CD4-positive, alpha-beta memory T cell (primary cell): ENCODE measurements around the gene KLC1. TPM values are rescaled to one million over a fixed set of nuclear protein-coding genes. Genes with fewer than 3 reads are reported as not detected.
"Not testable (repeated sequence)": the region's sequence is repeated elsewhere in the genome, so short reads cannot be mapped to it uniquely, and the experiment has no call there.

Source experiments
- CTCF ChIA-PET: fragments of 350-600 bp; sonication (Branson Sonifier 250); formaldehyde crosslinking; loops from one replicate; lab custom pipeline; 2021; ENCODE audit warnings: inconsistent platforms; ENCODE audit not compliant: partially characterized antibody; lab: Charles Lee
- POLR2A ChIA-PET: fragments of 350-600 bp; sonication (Branson Sonifier 250); formaldehyde crosslinking; loops from one replicate; lab custom pipeline; 2021; ENCODE audit not compliant: partially characterized antibody; lab: Charles Lee
- DNase-seq, 5 donors: peaks; one replicate each; pipeline versions ENCODE4 v3.0.0 to v3.0.0-alpha.2; 2020 to 2022; ENCODE audit warnings: mixed read lengths in 1 of 5
- H3K27ac ChIP-seq: one replicate; pipeline ENCODE4 v1.7.0; 2013; ENCODE audit warnings: low read depth, low read length
- H3K27me3 ChIP-seq: 2 replicates; pipeline ENCODE4 v1.7.0; 2013; ENCODE audit warnings: mild to moderate bottlenecking, low read length, moderate library complexity; ENCODE audit not compliant: insufficient read depth
- H3K36me3 ChIP-seq: 2 replicates; pipeline ENCODE4 v1.7.0; 2013; ENCODE audit warnings: mild to moderate bottlenecking, low read length, moderate library complexity; ENCODE audit not compliant: insufficient read depth
- H3K4me1 ChIP-seq: 2 replicates; pipeline ENCODE4 v1.7.0; 2013; ENCODE audit warnings: mild to moderate bottlenecking, low read length, moderate library complexity; ENCODE audit not compliant: insufficient read depth
- H3K4me3 ChIP-seq, 2 donors: one replicate each; pipeline ENCODE4 v1.7.0; 2013; ENCODE audit warnings: low read length in 2 of 2, mild to moderate bottlenecking in 1 of 2
- H3K9me3 ChIP-seq, 2 donors: one replicate each; pipeline ENCODE4 v1.7.0; 2013; ENCODE audit warnings: low read length in 2 of 2, control low read depth in 1 of 2; ENCODE audit not compliant: control insufficient read depth in 1 of 2
- H3K27ac Mint-ChIP-seq, 7 donors: one replicate each; pipeline ENCODE4 v1.8.0; 2020 to 2021; ENCODE audit warnings: mixed read lengths in 7 of 7, mild to moderate bottlenecking in 6 of 7, inconsistent platforms in 3 of 7, moderate library complexity in 3 of 7
- H3K27me3 Mint-ChIP-seq, 2 donors: one replicate each; pipeline ENCODE4 v1.8.0; 2020 to 2021; ENCODE audit warnings: mixed read lengths in 2 of 2
- H3K36me3 Mint-ChIP-seq, 2 donors: one replicate each; pipeline ENCODE4 v1.8.0; 2020 to 2021; ENCODE audit warnings: mixed read lengths in 2 of 2, inconsistent platforms in 1 of 2, mild to moderate bottlenecking in 1 of 2
- H3K4me1 Mint-ChIP-seq, 4 donors: one replicate each; pipeline ENCODE4 v1.8.0; 2020 to 2021; ENCODE audit warnings: mixed read lengths in 4 of 4, mild to moderate bottlenecking in 1 of 4
- H3K4me3 Mint-ChIP-seq, 8 donors: one replicate each; pipeline ENCODE4 v1.8.0; 2020 to 2021; ENCODE audit warnings: mixed read lengths in 8 of 8, mild to moderate bottlenecking in 7 of 8, moderate library complexity in 6 of 8, inconsistent platforms in 3 of 8
- H3K9me3 Mint-ChIP-seq, 8 donors: one replicate each; pipeline ENCODE4 v1.8.0; 2020 to 2021; ENCODE audit warnings: mixed read lengths in 8 of 8, mild to moderate bottlenecking in 5 of 8, inconsistent platforms in 3 of 8, moderate library complexity in 1 of 8
- intact Hi-C: fragments of 100-400 bp; cut with micrococcal nuclease; formaldehyde crosslinking; loops from one replicate; pipeline ENCODE4 v1.15.1; 2023
- polyA plus RNA-seq, 2 donors: library from polyadenylated mRNA; unstranded; fragments of 300-500 nt; fragmentation: Illumina TruSeq; gene quantifications; one replicate each; pipeline ENCODE4 v1.2.3, GENCODE V29; 2021
- total RNA-seq, 2 experiments: library from RNA; stranded (reverse); gene quantifications; one replicate each; pipeline ENCODE4 v1.2.3, GENCODE V29; 2021

KLC1 gene
- total and polyA plus RNA-seq, 4 experiments from 2014 or later: 31.8 to 278 (median 165) TPM

DNA sequence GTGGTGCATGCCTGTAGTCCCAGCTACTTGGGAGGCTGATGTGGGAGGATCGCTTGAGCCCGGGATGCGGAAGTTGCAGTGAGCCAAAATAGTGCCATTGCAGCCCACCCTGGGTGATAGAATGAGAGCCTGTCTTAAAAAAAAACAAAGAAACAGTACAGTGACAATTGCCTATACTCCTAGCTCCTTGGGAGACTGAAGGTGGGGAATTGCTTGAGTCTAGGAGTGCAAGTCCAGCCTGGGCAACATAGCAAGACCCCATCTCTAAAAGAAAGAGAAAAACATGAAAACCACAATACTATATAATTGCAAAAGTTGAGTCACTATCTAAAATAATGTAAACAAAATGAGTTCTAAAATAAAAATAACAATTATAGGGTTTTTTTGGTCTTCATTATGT lies 20.0 kb downstream of the KLC1 start:
- Mint-ChIP-seq H3K27ac (peak overlapping the region in 1 of 7 donors; percentile 59), H3K27me3 (no peaks in the 10 kb centered on the region), H3K36me3 (peaks cover 5 to 12% of the 10 kb centered on the region in 2 donors), H3K4me3 (no peak overlapping the region), H3K9me3 (no peaks in the 10 kb centered on the region), H3K4me1 (peaks cover 16 to 46% (median 31%) of the 10 kb centered on the region in 4 donors)
- intact Hi-C loops: no loop called here
- ChIA-PET CTCF (no interaction called here), POLR2A (no interaction called here)
- Histone ChIP-seq H3K36me3 (peaks cover 14% of the 10 kb centered on the region), H3K4me1 (peaks cover 11% of the 10 kb centered on the region), H3K9me3 (no peaks in the 10 kb centered on the region), H3K4me3 (no peak overlapping the region), H3K27me3 (no peaks in the 10 kb centered on the region), H3K27ac (no peak overlapping the region)
- DNase-seq: no peak

DNA sequence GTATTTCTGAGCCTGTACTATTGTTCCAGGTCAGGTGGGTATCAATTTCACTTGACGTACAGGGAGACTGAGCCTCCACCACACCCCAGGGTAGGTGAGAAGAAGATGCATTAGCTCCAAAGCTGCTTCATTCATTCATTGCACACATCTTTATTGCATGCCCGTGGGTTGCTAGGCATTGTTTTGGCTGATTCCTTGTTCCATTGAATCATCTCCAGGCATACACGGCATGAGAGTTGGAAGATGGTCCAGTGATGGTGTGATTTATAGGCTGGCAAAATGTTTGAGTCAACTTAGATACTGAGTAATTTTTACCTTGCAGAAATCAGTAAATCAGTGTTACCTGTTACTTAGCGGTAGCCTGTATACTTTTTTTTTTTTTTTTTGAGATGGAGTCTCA lies 21.2 kb downstream of the KLC1 start:
- Mint-ChIP-seq H3K27me3 (no peaks in the 10 kb centered on the region), H3K36me3 (peaks cover 11 to 20% of the 10 kb centered on the region in 2 donors), H3K27ac (no peak overlapping the region), H3K9me3 (no peaks in the 10 kb centered on the region), H3K4me3 (peak overlapping the region in 1 of 8 donors; percentile 15), H3K4me1 (peaks cover 14 to 42% (median 29%) of the 10 kb centered on the region in 4 donors)
- no peak for DNase-seq
- CTCF ChIA-PET: interaction anchor here (1.2 kb wide), 1 partner anchor 24 kb away, joined by 4 read pairs; no protein-coding TSS in a partner anchor
- no peaks in the 10 kb centered on the region for H3K27me3 ChIP-seq
- H3K4me3 ChIP-seq: no peak overlapping the region
- no peaks in the 10 kb centered on the region for H3K9me3 ChIP-seq
- no peak overlapping the region for H3K27ac ChIP-seq
- peaks cover 11% of the 10 kb centered on the region for H3K4me1 ChIP-seq
- intact Hi-C loops: no loop called here
- POLR2A ChIA-PET: no interaction called here
- H3K36me3 ChIP-seq: peaks cover 23% of the 10 kb centered on the region

DNA sequence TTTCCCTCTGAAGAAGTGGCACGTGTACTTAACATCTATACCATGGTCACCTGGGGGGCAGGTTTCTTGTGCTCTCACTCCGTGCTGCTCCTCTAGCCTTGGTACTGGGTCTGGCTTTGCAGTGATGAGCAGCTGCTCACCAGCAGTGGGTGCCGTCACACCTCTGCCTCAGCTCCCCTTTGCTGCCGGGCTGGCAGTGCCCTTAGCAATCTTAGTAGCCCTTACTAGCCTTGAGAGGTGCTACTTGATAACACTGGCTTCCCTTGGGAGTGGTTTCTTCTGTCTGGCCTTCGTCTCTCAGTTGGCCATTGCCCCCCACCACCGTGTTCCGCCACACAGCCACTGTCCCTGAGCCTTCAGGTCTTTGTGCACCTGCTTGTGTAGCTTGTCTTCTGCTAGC lies 22.6 kb downstream of the KLC1 start:
- Histone ChIP-seq H3K4me1 (peaks cover 11% of the 10 kb centered on the region), H3K4me3 (no peak overlapping the region), H3K27me3 (no peaks in the 10 kb centered on the region), H3K36me3 (peaks cover 35% of the 10 kb centered on the region), H3K27ac (no peak overlapping the region), H3K9me3 (no peaks in the 10 kb centered on the region)
- intact Hi-C loops: no loop called here
- no peaks in the 10 kb centered on the region for H3K9me3 Mint-ChIP-seq
- peaks cover 12 to 37% (median 25%) of the 10 kb centered on the region in 4 donors for H3K4me1 Mint-ChIP-seq
- POLR2A ChIA-PET: no interaction called here
- DNase-seq: no peak
- no peaks in the 10 kb centered on the region for H3K27me3 Mint-ChIP-seq
- H3K36me3 Mint-ChIP-seq: peaks cover 15 to 31% of the 10 kb centered on the region in 2 donors
- peak overlapping the region in 3 of 7 donors; percentile 12 to 57 (median 42) for H3K27ac Mint-ChIP-seq
- H3K4me3 Mint-ChIP-seq: no peak overlapping the region
- CTCF ChIA-PET: no interaction called here

DNA sequence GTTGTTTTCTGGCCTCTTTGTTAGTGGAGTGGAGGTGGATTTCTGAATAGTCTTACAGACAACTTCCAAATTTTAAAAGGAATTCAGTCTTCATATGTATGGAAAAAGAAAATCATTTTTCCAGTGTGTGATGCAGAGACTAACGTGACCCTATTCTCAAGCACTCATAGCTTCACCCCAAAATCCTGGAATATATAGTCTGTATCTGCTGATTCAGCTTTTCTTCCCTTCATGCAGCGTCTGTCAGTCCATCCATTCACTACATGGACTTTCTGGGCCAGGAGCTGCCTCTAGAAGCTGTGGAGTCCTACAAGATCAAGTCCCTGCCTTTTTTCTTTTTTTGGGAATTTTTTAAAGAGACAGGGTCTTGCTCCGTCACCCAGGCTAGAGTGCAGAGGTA lies 23.8 kb downstream of the KLC1 start:
- Histone ChIP-seq H3K4me3 (no peak overlapping the region), H3K9me3 (no peaks in the 10 kb centered on the region), H3K36me3 (peaks cover 44% of the 10 kb centered on the region), H3K4me1 (peaks cover 11% of the 10 kb centered on the region), H3K27ac (no peak overlapping the region), H3K27me3 (no peaks in the 10 kb centered on the region)
- no peak overlapping the region for H3K4me3 Mint-ChIP-seq
- intact Hi-C loops: no loop called here
- POLR2A ChIA-PET: no interaction called here
- peaks cover 12 to 35% (median 23%) of the 10 kb centered on the region in 4 donors for H3K4me1 Mint-ChIP-seq
- no peaks in the 10 kb centered on the region for H3K9me3 Mint-ChIP-seq
- H3K36me3 Mint-ChIP-seq: peaks cover 22 to 42% of the 10 kb centered on the region in 2 donors
- CTCF ChIA-PET: no interaction called here
- H3K27ac Mint-ChIP-seq: peak overlapping the region in 2 of 7 donors; percentile 13 to 57
- no peak for DNase-seq
- no peaks in the 10 kb centered on the region for H3K27me3 Mint-ChIP-seq

DNA sequence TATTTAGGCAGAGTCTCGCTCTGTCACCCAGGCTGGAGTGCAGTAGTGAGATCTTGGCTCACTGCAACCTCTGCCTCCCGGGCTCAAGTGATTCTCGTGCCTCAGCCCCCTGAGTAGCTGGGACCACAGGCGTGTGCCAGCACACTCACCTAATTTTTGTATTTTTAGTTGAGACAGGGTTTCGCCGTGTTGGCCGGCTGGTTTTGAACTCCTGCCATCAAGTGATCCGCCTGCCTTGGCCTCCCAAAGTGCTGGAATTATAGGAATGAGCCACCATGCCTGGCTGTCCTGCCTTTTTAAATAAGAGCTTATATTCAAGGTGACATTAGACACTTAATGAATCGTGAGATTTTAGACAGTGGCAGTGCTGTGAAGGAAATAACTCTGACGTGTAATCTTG lies 24.3 kb downstream of the KLC1 start:
- H3K4me3 Mint-ChIP-seq, intact Hi-C loops, H3K27me3 Mint-ChIP-seq, POLR2A ChIA-PET, CTCF ChIA-PET, H3K4me3 ChIP-seq, H3K9me3 ChIP-seq, H3K27ac ChIP-seq, H3K9me3 Mint-ChIP-seq, H3K27me3 ChIP-seq, DNase-seq: not testable (repeated sequence)
- H3K27ac Mint-ChIP-seq: peak overlapping the region in 1 of 7 donors; percentile 35
- Histone ChIP-seq H3K36me3 (peaks cover 47% of the 10 kb centered on the region), H3K4me1 (peaks cover 11% of the 10 kb centered on the region)
- H3K36me3 Mint-ChIP-seq: peaks cover 26 to 45% of the 10 kb centered on the region in 2 donors
- H3K4me1 Mint-ChIP-seq: peaks cover 12 to 35% (median 24%) of the 10 kb centered on the region in 4 donors

DNA sequence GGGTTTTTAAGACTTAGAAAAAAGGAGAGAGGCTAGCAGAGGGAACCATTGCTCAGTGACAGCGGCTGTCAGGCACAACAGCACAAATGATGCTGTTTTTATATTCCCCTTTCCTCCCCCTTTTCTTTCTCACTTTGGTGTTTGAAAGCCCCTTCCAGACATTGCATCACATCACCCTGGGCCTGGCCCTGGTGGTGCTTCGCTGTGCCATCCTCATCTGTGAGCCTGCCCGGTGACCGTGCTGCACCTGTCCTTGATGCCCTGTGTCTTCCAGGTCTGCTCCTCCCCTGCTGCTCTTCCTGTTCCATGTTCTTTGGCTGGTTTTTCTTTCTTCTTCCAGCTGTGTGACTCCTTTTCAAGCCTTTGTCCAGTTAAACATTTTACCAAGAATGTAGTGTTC lies 24.8 kb downstream of the KLC1 start:
- no peaks in the 10 kb centered on the region for H3K27me3 ChIP-seq
- H3K4me1 ChIP-seq: peaks cover 11% of the 10 kb centered on the region
- Mint-ChIP-seq H3K27me3 (no peaks in the 10 kb centered on the region), H3K4me3 (no peak overlapping the region), H3K27ac (peak overlapping the region in 4 of 7 donors; percentile 2 to 92 (median 47)), H3K4me1 (peaks cover 12 to 32% (median 24%) of the 10 kb centered on the region in 4 donors), H3K36me3 (peaks cover 26 to 45% of the 10 kb centered on the region in 2 donors), H3K9me3 (no peaks in the 10 kb centered on the region)
- DNase-seq: no peak
- no peak overlapping the region for H3K27ac ChIP-seq
- CTCF ChIA-PET: no interaction called here
- intact Hi-C loops: no loop called here
- H3K4me3 ChIP-seq: no peak overlapping the region
- no peaks in the 10 kb centered on the region for H3K9me3 ChIP-seq
- POLR2A ChIA-PET: no interaction called here
- H3K36me3 ChIP-seq: peaks cover 47% of the 10 kb centered on the region

DNA sequence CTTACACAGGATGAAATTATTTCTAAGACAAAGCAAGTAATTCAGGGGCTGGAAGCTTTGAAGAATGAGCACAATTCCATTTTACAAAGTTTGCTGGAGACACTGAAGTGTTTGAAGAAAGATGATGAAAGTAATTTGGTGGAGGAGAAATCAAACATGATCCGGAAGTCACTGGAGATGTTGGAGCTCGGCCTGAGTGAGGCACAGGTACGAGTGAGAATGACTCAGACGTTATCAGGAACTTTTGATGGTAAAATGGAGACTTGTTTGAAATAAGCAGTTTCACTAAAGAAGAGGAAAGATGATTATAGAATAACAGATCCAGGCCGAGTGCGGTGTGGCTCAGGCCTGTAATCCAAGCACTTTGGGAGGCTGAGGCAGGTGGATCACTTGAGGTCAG lies 25.6 kb downstream of the KLC1 start:
- H3K9me3 Mint-ChIP-seq: no peaks in the 10 kb centered on the region
- no peak overlapping the region for H3K27ac ChIP-seq
- CTCF ChIA-PET: no interaction called here

More for the DNA sequence above, 25.6 kb downstream of the KLC1 start:
- Mint-ChIP-seq H3K27me3 (no peaks in the 10 kb centered on the region), H3K4me3 (no peak overlapping the region), H3K4me1 (peaks cover 14 to 32% (median 24%) of the 10 kb centered on the region in 4 donors), H3K27ac (peak overlapping the region in 2 of 7 donors; percentile 29 to 63), H3K36me3 (peaks cover 31 to 50% of the 10 kb centered on the region in 2 donors)
- H3K36me3 ChIP-seq: peaks cover 51% of the 10 kb centered on the region
- H3K4me3 ChIP-seq: no peak overlapping the region
- intact Hi-C loops: no loop called here
- peaks cover 11% of the 10 kb centered on the region for H3K4me1 ChIP-seq
- POLR2A ChIA-PET: no interaction called here
- no peak for DNase-seq
- no peaks in the 10 kb centered on the region for H3K27me3 ChIP-seq
- no peaks in the 10 kb centered on the region for H3K9me3 ChIP-seq
